CD14-positive monocyte (primary cell): ENCODE results near the gene DYNC1I1. TPM values are rescaled to one million over a fixed set of nuclear protein-coding genes. Genes with fewer than 3 reads are reported as not detected.

Experiments used
- DNase-seq, 3 donors: peaks; one replicate each; pipeline ENCODE4 v3.0.0-alpha.2; 2011 to 2022
- H2AFZ ChIP-seq: 2 replicates; pipeline ENCODE4 v1.6.0; 2012; ENCODE audit warnings: mild to moderate bottlenecking, low read depth, low read length, inconsistent platforms; ENCODE audit not compliant: insufficient read depth, poor library complexity, severe bottlenecking
- H3K27ac ChIP-seq, 2 donors: 1 replicate in 1 of 2; 2 replicates in 1 of 2; pipeline ENCODE4 v1.5.1; 2012 to 2013; ENCODE audit warnings: low read length in 2 of 2, control low read depth in 1 of 2, inconsistent platforms in 1 of 2, low read depth in 1 of 2, mild to moderate bottlenecking in 1 of 2
- H3K27me3 ChIP-seq, 2 donors: one replicate each; pipeline versions ENCODE4 v1.6.0 to v1.6.1; 2011 to 2013; ENCODE audit warnings: low read length in 2 of 2; ENCODE audit not compliant: control insufficient read depth in 2 of 2, insufficient read depth in 2 of 2
- H3K36me3 ChIP-seq, 2 donors: replicated peaks in 1 of 2; 1 replicate in 1 of 2; 2 replicates in 1 of 2; pipeline versions ENCODE4 v1.5.1 to v1.6.1; 2012 to 2013; ENCODE audit warnings: low read length in 2 of 2, control low read depth in 1 of 2, inconsistent platforms in 1 of 2, mild to moderate bottlenecking in 1 of 2; ENCODE audit not compliant: insufficient read depth in 2 of 2, control insufficient read depth in 1 of 2
- H3K4me1 ChIP-seq, 2 donors: 1 replicate in 1 of 2; 2 replicates in 1 of 2; pipeline versions ENCODE4 v1.5.1 to v1.6.1; 2012 to 2013; ENCODE audit warnings: low read length in 2 of 2, control low read depth in 1 of 2, inconsistent platforms in 1 of 2, mild to moderate bottlenecking in 1 of 2, moderate library complexity in 1 of 2; ENCODE audit not compliant: insufficient read depth in 2 of 2, control insufficient read depth in 1 of 2
- H3K4me2 ChIP-seq: replicated peaks from 2 replicates; pipeline ENCODE3; 2012; ENCODE audit warnings: low read length, moderate library complexity, mild to moderate bottlenecking; ENCODE audit not compliant: poor library complexity, severe bottlenecking; ENCODE audit errors: extremely low read depth
- H3K4me3 ChIP-seq, 3 experiments: fragments of 200-600 bp in 1 of 3; sonication (generic) in 1 of 3; replicated peaks in 1 of 3; 1 replicate in 2 of 3; 2 replicates in 1 of 3; pipeline ENCODE4 v1.5.1; 2011 to 2013; ENCODE audit warnings: low read length in 3 of 3, mild to moderate bottlenecking in 3 of 3, control low read depth in 2 of 3, low read depth in 2 of 3, inconsistent platforms in 1 of 3, moderate library complexity in 1 of 3
- H3K79me2 ChIP-seq: 2 replicates; pipeline ENCODE4 v1.6.0; 2012; ENCODE audit warnings: mild to moderate bottlenecking, control low read depth, inconsistent platforms, low read length, moderate library complexity; ENCODE audit not compliant: insufficient read depth
- H3K9ac ChIP-seq: 2 replicates; pipeline ENCODE4 v1.6.0; 2017; ENCODE audit warnings: low read length, mild to moderate bottlenecking; ENCODE audit not compliant: insufficient read depth, poor library complexity, severe bottlenecking
- H3K9me3 ChIP-seq, 2 donors: replicated peaks in 1 of 2; 1 replicate in 1 of 2; 2 replicates in 1 of 2; pipeline versions ENCODE4 v1.5.1 to v1.6.1; 2012 to 2013; ENCODE audit warnings: low read length in 2 of 2, control low read depth in 1 of 2; ENCODE audit not compliant: control insufficient read depth in 1 of 2, insufficient read depth in 1 of 2
- H4K20me1 ChIP-seq: 2 replicates; pipeline ENCODE4 v1.6.0; 2012; ENCODE audit warnings: mild to moderate bottlenecking, low read length, control low read depth, moderate library complexity; ENCODE audit not compliant: insufficient read depth
- H3K27ac Mint-ChIP-seq, 7 donors: one replicate each; pipeline ENCODE4 v1.8.0; 2020; ENCODE audit warnings: mild to moderate bottlenecking in 7 of 7, mixed read lengths in 7 of 7, moderate library complexity in 6 of 7, inconsistent platforms in 2 of 7
- H3K27me3 Mint-ChIP-seq, 3 donors: one replicate each; pipeline ENCODE4 v1.8.0; 2021 to 2022; ENCODE audit warnings: low read depth in 3 of 3, mild to moderate bottlenecking in 3 of 3, mixed read lengths in 3 of 3, moderate library complexity in 3 of 3, inconsistent platforms in 1 of 3
- H3K36me3 Mint-ChIP-seq, 2 donors: one replicate each; pipeline ENCODE4 v1.8.0; 2020; ENCODE audit warnings: mixed read lengths in 2 of 2, inconsistent platforms in 1 of 2, mild to moderate bottlenecking in 1 of 2
- H3K4me1 Mint-ChIP-seq: one replicate; pipeline ENCODE4 v1.8.0; 2020; ENCODE audit warnings: mild to moderate bottlenecking, mixed read lengths
- H3K4me3 Mint-ChIP-seq, 2 donors: one replicate each; pipeline ENCODE4 v1.8.0; 2020; ENCODE audit warnings: mild to moderate bottlenecking in 2 of 2, mixed read lengths in 2 of 2, moderate library complexity in 1 of 2
- H3K9me3 Mint-ChIP-seq, 7 donors: one replicate each; pipeline ENCODE4 v1.8.0; 2020 to 2022; ENCODE audit warnings: mixed read lengths in 7 of 7, mild to moderate bottlenecking in 6 of 7, moderate library complexity in 6 of 7, inconsistent platforms in 2 of 7
- CTCF ChIP-seq: fragments of 200-600 bp; IDR thresholded peaks from one replicate; pipeline ENCODE4 v1.8.0; 2022; ENCODE audit warnings: antibody characterized with exemption, mild to moderate bottlenecking
- WGBS: methylation state at CpG from one replicate; pipeline ENCODE4 v1.1.5; 2013; ENCODE audit warnings: missing lambda C conversion rate; ENCODE audit not compliant: insufficient coverage; 5-methylcytosine and 5-hydroxymethylcytosine counted together
- intact Hi-C, 2 donors: fragments of 100-400 bp; cut with micrococcal nuclease; formaldehyde crosslinking; loops; one replicate each; pipeline versions ENCODE4 v1.15.0 to v1.15.1; 2023
- polyA plus RNA-seq, 3 donors: library from polyadenylated mRNA; depleted of rRNA in 1 of 3; unstranded in 2 of 3; stranded (reverse) in 1 of 3; fragments of 300-500 nt in 2 of 3; fragments of >200 nt in 1 of 3; fragmentation: Illumina TruSeq in 2 of 3; gene quantifications; 1 replicate in 2 of 3; 2 replicates in 1 of 3; pipeline ENCODE4 v1.2.3, GENCODE V29; 2012 to 2021

The DYNC1I1 gene
- polyA plus RNA-seq, 3 donors = not detected

- H3K4me3 Mint-ChIP-seq = no peak overlapping the region
- Histone ChIP-seq H3K79me2 (no peaks in the 10 kb centered on the region), H3K4me3 (no peak overlapping the region), H3K36me3 (no peaks in the 10 kb centered on the region), H3K27ac (no peak overlapping the region), H3K9me3 (no peaks in the 10 kb centered on the region), H3K4me1 (no peaks in the 10 kb centered on the region), H2AFZ (no peak overlapping the region), H4K20me1 (no peaks in the 10 kb centered on the region), H3K9ac (no peak overlapping the region), H3K27me3 (no peaks in the 10 kb centered on the region), H3K4me2 (no peak overlapping the region)
- no peaks in the 10 kb centered on the region for H3K9me3 Mint-ChIP-seq
- no peaks in the 10 kb centered on the region for H3K27me3 Mint-ChIP-seq
- no peaks in the 10 kb centered on the region for H3K36me3 Mint-ChIP-seq
- no peaks in the 10 kb centered on the region for H3K4me1 Mint-ChIP-seq
- no peak overlapping the region for H3K27ac Mint-ChIP-seq
- no peak for TF ChIP-seq CTCF
- WGBS = no CpG with 5 or more reads among the region's 1 CpG
- no peak for DNase-seq
- intact Hi-C loops = no loop called here
Measured at GRCh38 chr7:95977994-95978393, 205.6 kb downstream of the DYNC1I1 start.

- no peaks in the 10 kb centered on the region for H3K4me1 ChIP-seq
- H3K9me3 Mint-ChIP-seq = no peaks in the 10 kb centered on the region
- H3K9me3 ChIP-seq = no peaks in the 10 kb centered on the region
- no peaks in the 10 kb centered on the region for H3K27me3 Mint-ChIP-seq
- no peak overlapping the region for H2AFZ ChIP-seq
- no peaks in the 10 kb centered on the region for H3K36me3 Mint-ChIP-seq
- no peak overlapping the region for H3K9ac ChIP-seq
- intact Hi-C loops = no loop called here
- H3K27me3 ChIP-seq = no peaks in the 10 kb centered on the region
- H3K27ac ChIP-seq = no peak overlapping the region
- H3K79me2 ChIP-seq = no peaks in the 10 kb centered on the region
- no peak for DNase-seq
- H3K4me2 ChIP-seq = no peak overlapping the region
- no peak overlapping the region for H3K27ac Mint-ChIP-seq
- H3K4me3 ChIP-seq = no peak overlapping the region
- WGBS = 76% methylated on average over 3 of the region's 5 CpGs
- TF ChIP-seq CTCF = no peak
- H3K4me3 Mint-ChIP-seq = no peak overlapping the region
- H4K20me1 ChIP-seq = no peaks in the 10 kb centered on the region
- H3K4me1 Mint-ChIP-seq = no peaks in the 10 kb centered on the region
- H3K36me3 ChIP-seq = no peaks in the 10 kb centered on the region
Measured at GRCh38 chr7:95980167-95980566, 207.8 kb downstream of the DYNC1I1 start.
